GM12878 (cell line): ENCODE data around the gene SRD5A1. TPM values are rescaled to one million over a fixed set of nuclear protein-coding genes. Genes with fewer than 3 reads are reported as not detected.

Experiments used
- ATAC-seq: fragments of 200-7000 bp; cut with Tn5 transposase; 3 replicates; pipeline ENCODE4 v1.9.1; 2020; ENCODE audit warnings: mild to moderate bottlenecking, moderate library complexity
- BruUV-seq: library from RNA; stranded (reverse); fragments of 400-500 nt; replicated peaks from 2 replicates; lab custom pipeline; 2021; lab: Mats Ljungman, UMichigan
- CTCF ChIA-PET: fragments of 300-600 bp; sonication (Branson Sonifier 250); formaldehyde crosslinking; extraction: SDS; loops from one replicate; lab custom pipeline; 2021; ENCODE audit warnings: inconsistent platforms; lab: Yijun Ruan, JAX
- POLR2A ChIA-PET: fragments of 350-600 bp; formaldehyde crosslinking; extraction: SDS; loops from one replicate; lab custom pipeline; 2021; ENCODE audit warnings: inconsistent platforms; lab: Charles Lee
- RAD21 ChIA-PET: fragments of 300-600 bp; sonication (Branson Sonifier 250); formaldehyde crosslinking; loops from one replicate; lab custom pipeline; 2023; ENCODE audit warnings: antibody characterized with exemption; ENCODE audit not compliant: unreplicated experiment; lab: Charles Lee
- SMC1A ChIA-PET: fragments of 300-600 bp; sonication (Branson Sonifier 250); formaldehyde crosslinking; loops from one replicate; lab custom pipeline; 2023; ENCODE audit not compliant: unreplicated experiment, uncharacterized antibody; lab: Charles Lee
- DNase-seq: peaks from one replicate; pipeline ENCODE4 v3.0.0-alpha.2; 2011; ENCODE audit warnings: low read depth, low spot score
- FAIRE-seq: peaks from 3 replicates; lab custom pipeline; 2011; peaks lifted over from hg19 to GRCh38; lab: Jason Lieb, UNC
- H2AFZ ChIP-seq: 2 replicates; pipeline ENCODE4 v1.6.0; 2011; ENCODE audit warnings: low read depth, low read length, control low read depth; ENCODE audit not compliant: control insufficient read depth
- H3K27ac ChIP-seq: 2 replicates; pipeline ENCODE4 v1.5.1; 2011; ENCODE audit warnings: control low read depth; ENCODE audit not compliant: control insufficient read depth, insufficient read depth
- H3K27me3 ChIP-seq, 2 experiments: replicated peaks in 1 of 2; 2 replicates each; pipeline versions ENCODE4 v1.6.0 to v1.6.1; 2011; ENCODE audit warnings: low read length in 1 of 2; ENCODE audit not compliant: control insufficient read depth in 2 of 2, insufficient read depth in 2 of 2
- H3K36me3 ChIP-seq, 2 experiments: 2 replicates each; pipeline ENCODE4 v1.5.1; 2011; ENCODE audit warnings: low read length in 1 of 2; ENCODE audit not compliant: control insufficient read depth in 2 of 2, insufficient read depth in 2 of 2
- H3K4me1 ChIP-seq: 2 replicates; pipeline ENCODE4 v1.6.1; 2011; ENCODE audit warnings: mild to moderate bottlenecking, low read length, moderate library complexity, mixed read lengths; ENCODE audit not compliant: control insufficient read depth, insufficient read depth
- H3K4me2 ChIP-seq: 2 replicates; pipeline ENCODE4 v1.6.0; 2011; ENCODE audit warnings: control low read depth; ENCODE audit not compliant: control insufficient read depth, insufficient read depth
- H3K4me3 ChIP-seq: fragments of 200-600 bp; sonication (generic); 2 replicates; pipeline ENCODE4 v1.5.1; 2016
- H3K79me2 ChIP-seq: 2 replicates; pipeline ENCODE4 v1.6.0; 2011; ENCODE audit warnings: low read length; ENCODE audit not compliant: control insufficient read depth, insufficient read depth
- H3K9ac ChIP-seq: 2 replicates; pipeline ENCODE4 v1.8.0; 2011; ENCODE audit warnings: low read length, control low read depth, mixed read lengths; ENCODE audit not compliant: control insufficient read depth, insufficient read depth
- H3K9me3 ChIP-seq: replicated peaks from 3 replicates; pipeline ENCODE4 v1.5.1; 2011; ENCODE audit warnings: mild to moderate bottlenecking, low read length; ENCODE audit not compliant: control insufficient read depth, insufficient read depth
- H4K20me1 ChIP-seq: 2 replicates; pipeline ENCODE4 v1.6.0; 2011; ENCODE audit not compliant: control insufficient read depth, insufficient read depth
- GABPA ChIP-seq: IDR thresholded peaks from 2 replicates; pipeline ENCODE4 v1.6.1; 2014; ENCODE audit warnings: antibody characterized with exemption, low read depth, mild to moderate bottlenecking, inconsistent platforms
- NR2C1 ChIP-seq: fragments of 450-650 bp; IDR thresholded peaks from 2 replicates; pipeline ENCODE4 v1.6.1; 2017; ENCODE audit warnings: antibody characterized with exemption, mild to moderate bottlenecking, moderate library complexity
- PBX3 ChIP-seq: IDR thresholded peaks from 2 replicates; pipeline ENCODE4 v1.6.1; 2011; ENCODE audit warnings: mild to moderate bottlenecking, low read depth, low read length, moderate library complexity; ENCODE audit not compliant: insufficient replicate concordance
- REST ChIP-seq: IDR thresholded peaks from 2 replicates; pipeline ENCODE4 v1.6.1; 2012; ENCODE audit warnings: mild to moderate bottlenecking, low read depth, low read length
- RUNX3 ChIP-seq: IDR thresholded peaks from 2 replicates; pipeline ENCODE4 v1.6.1; 2012; ENCODE audit warnings: low read length, inconsistent platforms
- WGBS: methylation state at CpG from one replicate; pipeline ENCODE4 v1.1.6; 2016; ENCODE audit warnings: low lambda C conversion rate; ENCODE audit not compliant: insufficient replicate concordance, insufficient coverage; ENCODE audit errors: missing lambda C conversion rate; 5-methylcytosine and 5-hydroxymethylcytosine counted together
- in situ Hi-C: fragments of 300-500 bp; cut with MboI; formaldehyde crosslinking; loops from 9 replicates; pipeline ENCODE4 v1.14.3; 2018; ENCODE audit warnings: mixed read lengths
- intact Hi-C: fragments of 100-400 bp; cut with micrococcal nuclease; formaldehyde crosslinking; loops from one replicate; pipeline ENCODE4 v1.14.2; 2022; ENCODE audit not compliant: unreplicated experiment
- polyA plus RNA-seq, 11 experiments: library from polyadenylated mRNA; depleted of rRNA in 4 of 11; unstranded in 6 of 11; stranded (reverse) in 5 of 11; fragments of >200 nt; fragmentation: Nextera tagmentation in 4 of 11; fragmentation: Illumina TruSeq in 1 of 11; extraction: Ambion mirVana in 4 of 11; extraction: Trizol in 1 of 11; gene quantifications; 1 replicate in 1 of 11; 2 replicates in 10 of 11; pipeline versions ENCODE4 v1.2.1 to v1.2.3, GENCODE V29; 2011 to 2016; ENCODE audit warnings: inconsistent platforms in 2 of 11, missing spikeins in 2 of 11, low read depth in 1 of 11
- total RNA-seq, 4 experiments: library from RNA; depleted of rRNA in 3 of 4; stranded (reverse); fragments of >200 nt in 3 of 4; fragmentation: Illumina TruSeq in 1 of 4; extraction: Trizol in 1 of 4; gene quantifications; 2 replicates each; pipeline versions ENCODE4 v1.2.1 to v1.2.3, GENCODE V29; 2013 to 2021

SRD5A1 gene
- total and polyA plus RNA-seq, 10 of the 15 experiments (the other 5 are each of a cell fraction or from before 2014, with no cell fraction given) = 0.76 to 20.1 (median 12.3) TPM

- H3K9ac ChIP-seq = no peak overlapping the region
- intact Hi-C loops = no loop called here
- H4K20me1 ChIP-seq = no peaks in the 10 kb centered on the region
- no TSS peak for BruUV-seq
- no peak overlapping the region for H3K4me3 ChIP-seq
- no peak for FAIRE-seq
- WGBS = 33% methylated on average over 22 of the region's 22 CpGs
- H3K27ac ChIP-seq = no peak overlapping the region
- no peak overlapping the region for H2AFZ ChIP-seq
- ChIA-PET POLR2A (no interaction called here), CTCF (interaction anchor here (1.8 kb wide), 1 partner anchor 8 kb away, joined by 5 read pairs; no protein-coding TSS in a partner anchor), RAD21 (no interaction called here), SMC1A (interaction anchor here (1.6 kb wide), 1 partner anchor 12 kb away, joined by 4 read pairs; no protein-coding TSS in a partner anchor)
- no peak for ATAC-seq
- H3K4me1 ChIP-seq = no peaks in the 10 kb centered on the region
- peaks cover 0 to 2% of the 10 kb centered on the region in 2 experiments; a peak in 2 of 4 replicates for H3K27me3 ChIP-seq
- no peaks in the 10 kb centered on the region; the same call in 2 of the 3 replicates for H3K9me3 ChIP-seq
- H3K4me2 ChIP-seq = 0 out of 2 replicates have a peak overlapping the region, but pooled peaks have one; percentile 38
- no peaks in the 10 kb centered on the region for H3K36me3 ChIP-seq
- DNase-seq = no peak
- TF ChIP-seq GABPA (0 out of 2 replicates have a peak, but pooled peaks have one; percentile 39), RUNX3 (0 out of 2 replicates have a peak, but pooled peaks have one; percentile 14), PBX3 (no peak), NR2C1 (peak; percentile 53; the same call in 1 of the 2 replicates), REST (peak; percentile 92)
- TF ChIP-seq, all 136 proteins: peak for 4
- in situ Hi-C loops = no loop called here
- no peaks in the 10 kb centered on the region for H3K79me2 ChIP-seq
Observed at GRCh38 chr5:6686915-6687409, 53.7 kb downstream of the SRD5A1 start.
